Esophagus (tissue), 2 donors: ENCODE results near the gene S100A5. TPM values are rescaled to one million over a fixed set of nuclear protein-coding genes. Genes with fewer than 3 reads are reported as not detected.

Experiments
- H3K27ac ChIP-seq, 2 donors: one replicate each; pipeline ENCODE4 v1.5.1; 2013; ENCODE audit warnings: low read depth in 2 of 2, mild to moderate bottlenecking in 2 of 2, inconsistent platforms in 1 of 2, low read length in 1 of 2, moderate library complexity in 1 of 2
- H3K27me3 ChIP-seq, 2 donors: one replicate each; pipeline ENCODE4 v1.6.1; 2013; ENCODE audit warnings: low read length in 2 of 2, control low read depth in 1 of 2, mild to moderate bottlenecking in 1 of 2; ENCODE audit not compliant: insufficient read depth in 2 of 2, control insufficient read depth in 1 of 2
- H3K36me3 ChIP-seq, 2 donors: one replicate each; pipeline ENCODE4 v1.6.1; 2013; ENCODE audit warnings: low read length in 1 of 2; ENCODE audit not compliant: control insufficient read depth in 2 of 2, insufficient read depth in 2 of 2
- H3K4me1 ChIP-seq, 2 donors: one replicate each; pipeline ENCODE4 v1.6.1; 2013; ENCODE audit warnings: low read length in 1 of 2; ENCODE audit not compliant: control insufficient read depth in 2 of 2, insufficient read depth in 2 of 2
- H3K4me3 ChIP-seq, 2 donors: one replicate each; pipeline ENCODE4 v1.5.1; 2013; ENCODE audit warnings: low read length in 2 of 2, mild to moderate bottlenecking in 2 of 2, low read depth in 1 of 2, moderate library complexity in 1 of 2
- H3K9me3 ChIP-seq, 2 donors: one replicate each; pipeline ENCODE4 v1.6.1; 2013; ENCODE audit warnings: mild to moderate bottlenecking in 2 of 2, low read depth in 1 of 2, low read length in 1 of 2, moderate library complexity in 1 of 2; ENCODE audit not compliant: control insufficient read depth in 2 of 2, insufficient read depth in 1 of 2
- WGBS, 2 donors: extraction: QIAGEN DNeasy Blood & Tissue Kit; methylation state at CpG; one replicate each; pipeline ENCODE4 v1.1.7; 2013; 5-methylcytosine and 5-hydroxymethylcytosine counted together
- polyA plus RNA-seq, 2 donors: library from polyadenylated mRNA; stranded (reverse); fragments of 200-250 nt; gene quantifications; one replicate each; pipeline ENCODE4 v1.2.3, GENCODE V29; 2013
- donor health status: healthy with polysubstance abuse.
- donor health status: Bipolar disorder and iron deficiency.

The S100A5 gene
- polyA plus RNA-seq, 2 donors = 0.11 TPM; not detected in 1

DNA sequence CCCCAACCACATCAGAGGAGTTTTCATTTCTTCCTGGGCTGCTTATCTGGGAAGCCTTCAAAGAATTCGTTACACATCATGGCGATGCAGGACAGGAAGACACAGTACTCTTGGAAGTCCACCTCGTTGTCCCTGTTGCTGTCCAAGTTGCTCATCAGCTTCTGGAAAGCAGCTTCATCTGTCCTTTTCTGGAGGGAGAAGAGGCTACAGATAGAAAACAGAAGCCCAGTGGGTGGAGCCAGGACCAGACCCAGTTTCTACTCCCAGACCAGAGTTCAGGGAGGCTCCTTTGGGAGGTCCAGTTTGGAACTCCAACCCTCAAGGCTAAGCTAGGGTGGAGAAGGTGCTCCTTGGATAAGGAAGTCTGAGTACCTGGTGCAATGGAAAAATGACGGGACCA, 3.0 kb upstream of the S100A5 start:
- Histone ChIP-seq H3K9me3 (no peaks in the 10 kb centered on the region), H3K36me3 (peaks cover 0 to 4% of the 10 kb centered on the region in 2 donors), H3K27ac (no peak overlapping the region), H3K27me3 (no peaks in the 10 kb centered on the region), H3K4me3 (no peak overlapping the region), H3K4me1 (peaks cover 23 to 57% of the 10 kb centered on the region in 2 donors)
- WGBS, 2 donors = 70 to 88% methylated on average over 4 of the region's 4 CpGs

DNA sequence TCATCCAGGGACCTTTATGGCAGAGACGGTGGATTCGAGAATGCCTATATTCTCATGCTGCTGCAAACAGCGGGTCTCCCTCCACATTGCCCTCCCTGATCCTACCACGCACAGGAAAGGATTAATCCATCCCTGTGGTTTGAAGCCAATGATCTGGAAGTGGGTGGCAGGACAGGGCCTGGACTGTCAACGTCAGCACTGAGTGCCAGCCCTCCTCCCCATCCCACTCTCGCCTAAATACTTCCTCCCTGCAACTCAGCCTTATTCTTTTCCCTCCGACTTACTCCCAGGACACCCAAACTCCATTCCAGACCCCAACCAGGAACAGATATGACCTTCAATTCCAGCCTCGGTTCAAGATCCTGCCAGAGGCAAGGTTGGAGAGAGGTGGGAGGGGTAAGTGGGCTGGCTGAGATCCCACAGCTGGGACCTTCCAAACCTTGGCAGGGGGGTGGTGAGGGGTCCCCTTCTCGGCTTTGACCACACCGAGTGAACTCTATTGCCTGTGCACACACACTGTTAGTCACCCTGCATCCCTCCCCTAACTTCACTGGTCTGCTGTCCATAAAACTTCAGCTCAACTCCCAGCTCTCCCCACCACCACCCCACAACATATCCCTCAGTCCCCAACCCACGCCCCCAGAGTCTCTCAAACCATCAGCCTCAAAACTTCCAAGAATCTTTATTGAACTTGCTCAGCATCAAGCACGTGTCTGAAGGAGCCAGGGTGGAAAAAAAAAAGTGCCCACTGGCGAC, 2.4 kb upstream of the S100A5 start:
- no peaks in the 10 kb centered on the region for H3K9me3 ChIP-seq
- H3K27me3 ChIP-seq = no peaks in the 10 kb centered on the region
- WGBS, 2 donors = 73 to 77% methylated on average over 13 of the region's 13 CpGs
- H3K36me3 ChIP-seq = peaks cover 0 to 4% of the 10 kb centered on the region in 2 donors
- H3K4me1 ChIP-seq = peaks cover 20 to 53% of the 10 kb centered on the region in 2 donors
- no peak overlapping the region for H3K4me3 ChIP-seq
- peak overlapping the region in 1 of 2 donors; percentile 18 for H3K27ac ChIP-seq

DNA sequence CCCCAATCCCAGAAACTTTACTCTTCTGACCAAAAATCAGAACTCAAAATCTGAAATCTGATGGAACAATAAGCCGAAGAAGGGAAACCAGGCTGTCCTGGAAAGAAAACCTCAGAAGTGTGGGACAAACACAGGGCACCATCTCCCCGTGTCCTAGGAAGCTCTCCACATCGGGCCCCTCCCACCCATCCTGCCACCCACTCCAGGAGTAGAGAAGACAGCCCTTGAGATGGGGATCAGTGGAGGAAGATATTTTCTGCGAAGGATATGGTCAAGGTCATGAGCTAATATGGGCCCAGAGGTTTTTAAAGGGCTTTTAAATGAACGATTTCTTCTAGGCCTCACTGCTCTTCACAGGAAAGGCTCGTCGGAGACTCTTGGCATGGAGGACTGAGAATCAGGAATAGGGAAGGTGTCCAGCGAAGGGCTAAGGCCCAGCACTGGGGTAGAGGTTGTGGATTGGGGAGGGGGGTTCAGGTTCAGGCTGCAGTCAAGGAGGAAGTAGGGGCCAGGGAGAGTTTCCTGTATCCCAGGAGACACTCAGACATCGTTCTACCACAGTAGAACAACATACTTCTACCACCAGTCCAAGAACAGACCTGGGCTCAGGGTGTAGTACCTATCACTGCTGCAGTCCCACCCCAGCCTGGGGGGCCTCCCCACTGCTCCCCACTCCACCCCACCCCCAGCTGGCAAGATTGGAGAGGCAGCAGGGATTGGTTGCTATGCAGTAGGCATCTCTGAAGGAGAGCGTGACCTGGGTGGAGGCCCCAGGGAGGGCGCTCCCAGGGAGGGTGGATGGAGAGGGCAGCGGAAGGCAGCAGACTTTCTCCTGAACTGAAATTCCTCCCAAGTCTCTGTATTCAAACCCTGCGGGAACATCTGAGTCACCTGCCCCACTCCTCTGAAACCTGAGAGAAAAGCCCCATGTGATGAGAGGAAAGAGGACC, 1.2 kb upstream of the S100A5 start:
- Histone ChIP-seq H3K27ac (peak overlapping the region in 1 of 2 donors; percentile 26), H3K9me3 (no peaks in the 10 kb centered on the region), H3K4me1 (peaks cover 11 to 45% of the 10 kb centered on the region in 2 donors), H3K27me3 (no peaks in the 10 kb centered on the region), H3K4me3 (no peak overlapping the region), H3K36me3 (no peaks in the 10 kb centered on the region)
- 69 to 74% methylated on average over 13 of the region's 13 CpGs for WGBS, 2 donors

DNA sequence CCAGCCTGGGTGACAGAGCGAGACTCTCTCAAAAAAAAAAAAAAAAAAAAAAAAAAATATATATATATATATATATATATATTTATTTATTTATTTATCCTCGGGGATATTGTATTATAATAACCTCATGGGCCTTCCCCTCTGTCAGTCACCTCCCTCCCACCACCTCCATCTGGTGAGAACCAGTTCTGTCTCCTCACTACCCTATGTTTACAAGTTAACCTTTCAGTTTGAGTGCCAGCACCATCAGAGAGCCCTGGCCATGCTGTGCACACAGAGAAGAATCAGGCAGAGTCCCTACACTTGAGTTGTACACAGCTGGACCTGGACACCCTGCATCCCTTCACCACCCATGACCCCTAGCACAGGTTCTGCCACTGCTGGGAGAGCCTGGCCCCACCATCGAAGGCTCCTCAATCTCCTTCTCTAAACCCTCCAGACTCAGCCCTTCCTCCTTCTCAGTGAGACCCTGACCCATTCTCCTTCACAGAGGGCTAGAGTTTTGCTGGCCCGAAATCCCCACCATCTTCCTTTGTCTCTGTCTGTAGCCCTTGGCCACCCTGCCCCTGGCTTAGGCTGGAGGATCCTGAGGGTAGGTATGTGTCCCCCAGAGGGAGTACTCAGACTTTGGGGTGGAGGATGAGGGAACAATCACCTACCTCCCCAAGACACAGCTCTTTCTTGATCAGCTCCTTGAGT, 1.2 kb downstream of the S100A5 start:
- Histone ChIP-seq H3K9me3 (no peaks in the 10 kb centered on the region), H3K27me3 (no peaks in the 10 kb centered on the region), H3K4me1 (peaks cover 9 to 50% of the 10 kb centered on the region in 2 donors), H3K27ac (no peak overlapping the region), H3K4me3 (no peak overlapping the region), H3K36me3 (peaks cover 0 to 3% of the 10 kb centered on the region in 2 donors)
- WGBS, 2 donors = 77 to 83% methylated on average over 4 of the region's 4 CpGs

DNA sequence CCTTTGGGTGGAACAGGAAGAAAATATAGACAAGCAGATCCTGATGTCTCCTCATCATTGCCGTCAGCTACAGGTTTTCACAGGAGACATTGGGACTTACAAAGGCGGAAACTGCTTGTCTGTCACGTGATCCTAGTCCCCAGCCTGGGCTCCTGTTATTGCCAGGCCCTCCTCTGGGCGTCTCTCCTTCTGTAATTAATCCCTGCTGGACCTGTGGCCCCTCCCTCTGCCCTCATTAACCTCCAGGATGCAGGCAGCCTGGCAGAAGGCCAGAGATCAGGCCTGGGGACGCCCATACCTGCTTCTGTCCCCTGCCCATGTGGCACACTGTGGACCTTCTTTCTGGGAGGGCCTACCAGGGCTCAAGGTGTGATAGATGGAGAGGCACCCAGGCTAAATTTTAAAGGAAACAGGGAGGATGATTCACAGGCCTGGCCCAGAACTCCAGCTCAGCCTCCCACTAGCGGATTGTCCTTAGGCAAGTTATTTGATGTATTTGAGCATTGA, 2.4 kb downstream of the S100A5 start:
- WGBS, 2 donors = 49 to 52% methylated on average over 6 of the region's 6 CpGs
- Histone ChIP-seq H3K27me3 (no peaks in the 10 kb centered on the region), H3K27ac (peak overlapping the region; percentile 78 to 84), H3K4me1 (peaks cover 4 to 53% of the 10 kb centered on the region in 2 donors), H3K4me3 (no peak overlapping the region), H3K9me3 (no peaks in the 10 kb centered on the region), H3K36me3 (peaks cover 0 to 3% of the 10 kb centered on the region in 2 donors)

DNA sequence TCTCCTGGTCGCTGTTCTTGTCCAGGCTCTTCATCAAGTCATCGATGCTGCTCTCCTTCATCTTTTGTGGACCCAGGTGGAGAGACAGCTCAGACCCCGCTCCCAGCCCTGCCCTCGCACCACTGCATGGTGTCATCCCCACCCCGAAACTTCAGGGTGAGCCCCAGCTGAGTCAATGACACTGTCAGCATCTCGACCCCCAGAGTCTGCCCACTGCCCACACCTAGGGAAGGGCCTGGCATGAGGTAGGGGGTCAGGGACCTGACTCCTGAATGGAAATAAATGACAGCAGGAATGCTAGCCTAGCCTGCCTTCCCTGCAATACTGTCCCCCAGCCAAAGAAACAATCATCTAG, 3.4 kb downstream of the S100A5 start:
- H3K36me3 ChIP-seq = peaks cover 0 to 3% of the 10 kb centered on the region in 2 donors
- H3K9me3 ChIP-seq = no peaks in the 10 kb centered on the region
- peaks cover 4 to 51% of the 10 kb centered on the region in 2 donors for H3K4me1 ChIP-seq
- WGBS, 2 donors = 94 to 96% methylated on average over 6 of the region's 6 CpGs
- peak overlapping the region in 1 of 2 donors; percentile 100 for H3K27ac ChIP-seq
- H3K27me3 ChIP-seq = no peaks in the 10 kb centered on the region
- no peak overlapping the region for H3K4me3 ChIP-seq

DNA sequence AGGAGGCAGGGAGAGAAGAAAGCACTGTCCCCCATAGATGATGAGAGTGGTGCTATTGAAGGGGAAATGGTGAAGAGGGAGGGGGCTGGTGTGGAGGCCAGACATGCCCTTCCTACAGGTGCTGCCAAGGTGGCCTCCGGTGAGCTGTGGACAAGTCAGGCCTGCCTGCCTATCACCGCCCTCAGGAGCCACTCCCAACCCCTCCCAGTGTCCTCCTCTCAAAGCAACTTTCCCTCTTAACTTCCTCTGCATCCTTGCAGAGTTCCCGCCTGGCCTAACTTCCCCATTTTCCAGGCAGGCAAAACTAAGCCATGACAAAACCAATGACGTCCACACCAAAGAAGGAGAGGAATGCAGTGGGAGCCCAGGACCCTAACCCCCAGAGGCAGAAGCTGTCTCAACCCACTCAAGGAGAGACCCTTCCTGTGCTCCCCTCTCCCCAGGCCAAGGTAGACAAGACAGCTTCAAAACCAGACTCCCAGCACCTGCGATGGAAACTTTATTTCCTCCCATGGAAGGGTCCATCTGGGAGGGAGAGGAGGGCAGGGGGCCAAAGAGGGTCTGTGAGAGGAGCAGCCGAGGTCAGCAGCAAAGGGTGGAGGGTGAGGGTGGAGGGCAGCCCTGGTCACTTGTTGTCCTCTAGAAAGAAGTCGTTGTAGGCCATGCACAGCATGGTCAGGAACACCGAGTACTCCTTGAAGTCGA, 3.9 kb downstream of the S100A5 start:
- peak overlapping the region; percentile 83 to 84 for H3K4me3 ChIP-seq
- whole genome bisulfite sequencing, 2 donors = 73 to 80% methylated on average over 9 of the region's 9 CpGs
- peaks cover 4 to 51% of the 10 kb centered on the region in 2 donors for H3K4me1 ChIP-seq
- peaks cover 0 to 3% of the 10 kb centered on the region in 2 donors for H3K36me3 ChIP-seq
- H3K9me3 ChIP-seq = no peaks in the 10 kb centered on the region
- H3K27ac ChIP-seq = peak overlapping the region; percentile 98 to 100
- no peaks in the 10 kb centered on the region for H3K27me3 ChIP-seq

DNA sequence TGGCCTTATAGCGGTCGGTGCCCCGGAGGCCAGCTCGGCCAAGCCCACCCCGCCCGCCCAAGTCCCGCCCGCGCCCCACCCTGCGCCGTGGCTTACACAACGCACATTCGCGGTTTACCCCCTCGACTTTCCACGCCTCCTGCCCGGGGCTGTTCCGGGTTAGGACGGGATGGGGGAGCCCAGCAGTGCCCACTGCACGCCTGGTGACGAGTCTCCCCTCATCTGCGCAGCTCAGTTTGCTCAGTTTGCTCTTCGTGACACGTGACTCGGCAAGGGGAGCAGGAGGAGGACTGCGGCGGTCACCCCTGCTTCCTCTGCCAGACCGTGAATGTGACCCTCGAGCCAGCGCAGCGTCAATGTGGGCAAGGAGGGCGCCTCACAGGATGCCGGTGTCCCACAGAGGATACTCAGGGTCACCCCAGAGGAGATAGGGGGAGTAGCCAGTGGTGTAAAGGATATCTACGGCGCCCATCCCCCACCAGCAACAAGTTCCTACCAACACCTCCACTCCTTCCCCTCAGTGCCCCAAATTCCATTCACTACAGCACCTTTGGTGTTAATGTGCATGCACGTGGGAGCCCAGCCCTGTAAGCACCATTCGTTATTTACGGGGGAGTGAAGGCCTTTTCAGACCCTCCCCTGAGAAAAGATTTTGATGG, 4.6 kb downstream of the S100A5 start:
- H3K4me1 ChIP-seq = peaks cover 3 to 52% of the 10 kb centered on the region in 2 donors
- H3K9me3 ChIP-seq = no peaks in the 10 kb centered on the region
- H3K27ac ChIP-seq = peak overlapping the region; percentile 98 to 100
- peak overlapping the region; percentile 83 to 84 for H3K4me3 ChIP-seq
- H3K36me3 ChIP-seq = peaks cover 0 to 3% of the 10 kb centered on the region in 2 donors
- WGBS, 2 donors = 1% methylated on average over 30 to 38 of the region's 38 CpGs
- H3K27me3 ChIP-seq = no peaks in the 10 kb centered on the region
